HFFc6 (cell line): ENCODE results near the gene ATG12. TPM values are rescaled to one million over a fixed set of nuclear protein-coding genes. Genes with fewer than 3 reads are reported as not detected.

Experiments
- DNase-seq: peaks from one replicate; pipeline ENCODE4 v3.0.0-alpha.2; 2018
- H3K27ac Mint-ChIP-seq: 2 replicates; pipeline ENCODE4 v1.8.0; 2020; ENCODE audit warnings: mild to moderate bottlenecking, mixed read lengths
- H3K27me3 Mint-ChIP-seq: 2 replicates; pipeline ENCODE4 v1.8.0; 2021; ENCODE audit warnings: mild to moderate bottlenecking, moderate library complexity, mixed read lengths; ENCODE audit not compliant: insufficient read depth
- H3K36me3 Mint-ChIP-seq: 2 replicates; pipeline ENCODE4 v1.8.0; 2021; ENCODE audit warnings: low read depth, mixed read lengths
- H3K4me1 Mint-ChIP-seq: 2 replicates; pipeline ENCODE4 v1.8.0; 2020; ENCODE audit warnings: low read depth, mixed read lengths
- H3K4me3 Mint-ChIP-seq: 2 replicates; pipeline ENCODE4 v1.8.0; 2020; ENCODE audit warnings: mild to moderate bottlenecking, moderate library complexity, mixed read lengths
- H3K9me3 Mint-ChIP-seq: 2 replicates; pipeline ENCODE4 v1.8.0; 2020; ENCODE audit warnings: mild to moderate bottlenecking, mixed read lengths
- total RNA-seq, 6 experiments: library from RNA; stranded (reverse); fragmentation: NEBNext Ultra II Directional; extraction: Animal tissue kit (Norgen Biotek cat#: 25700); gene quantifications; 2 replicates in 1 of 6; 3 replicates in 5 of 6; pipeline ENCODE4 v1.2.3, GENCODE V29; 2021
- TF ChIP-seq, protein P1 (sequence below): fragments of 200-600 bp; sonication (generic); IDR thresholded peaks from 2 replicates; pipeline ENCODE4 v1.5.0; 2021; ENCODE audit warnings: antibody characterized with exemption, mild to moderate bottlenecking

The ATG12 gene
- total RNA-seq, 6 experiments from 2014 or later = 58.3 to 75.9 (median 63.3) TPM

DNA sequence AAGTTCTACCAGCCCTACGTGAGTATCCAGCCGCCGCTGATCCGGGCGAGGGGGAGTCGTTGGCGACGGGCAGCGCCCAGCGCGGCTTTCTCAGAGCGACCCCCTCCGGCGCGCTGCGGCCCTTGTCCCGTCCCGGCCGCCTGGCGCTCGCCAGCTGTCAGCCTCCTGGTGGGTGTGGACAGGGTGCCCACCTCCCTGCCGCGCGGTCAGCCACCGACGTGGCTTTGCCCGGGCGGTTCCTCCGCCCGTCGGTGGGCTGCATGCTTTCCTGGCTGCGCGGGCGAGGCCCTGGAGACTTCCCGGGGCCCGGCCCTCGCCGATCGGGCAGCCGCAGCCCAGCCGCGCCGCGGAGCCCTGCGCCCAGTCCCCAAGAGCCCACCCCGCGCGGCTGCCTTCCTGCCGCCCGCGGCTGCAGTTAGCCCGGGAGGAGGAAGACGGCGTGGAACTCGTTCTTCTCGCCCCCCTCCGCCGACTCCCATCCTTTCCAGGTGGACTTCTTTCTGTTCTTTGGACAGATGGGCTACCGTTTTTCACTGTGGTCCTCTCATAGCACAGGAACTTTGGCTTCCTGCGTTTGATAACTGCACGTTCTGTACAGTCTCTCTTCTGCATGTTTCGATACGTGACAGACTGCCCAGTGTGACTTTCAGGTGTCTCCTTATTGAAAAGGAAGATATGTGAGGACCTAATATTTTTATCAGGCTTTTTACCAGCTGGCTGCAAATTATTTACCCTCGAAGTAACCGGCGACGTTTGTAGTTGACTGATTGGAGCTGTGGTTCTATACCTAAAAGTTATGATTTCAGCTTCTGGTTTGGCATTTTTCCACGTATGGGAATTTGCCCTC is 947 bp upstream of the ATG12 start:
- Mint-ChIP-seq H3K9me3 (no peaks in the 10 kb centered on the region), H3K4me1 (peaks cover 54% of the 10 kb centered on the region), H3K27me3 (peaks cover 2% of the 10 kb centered on the region), H3K36me3 (peaks cover 18% of the 10 kb centered on the region), H3K27ac (peak overlapping the region; percentile 100), H3K4me3 (peak overlapping the region; percentile 92)
- TF ChIP-seq, protein P1, sequence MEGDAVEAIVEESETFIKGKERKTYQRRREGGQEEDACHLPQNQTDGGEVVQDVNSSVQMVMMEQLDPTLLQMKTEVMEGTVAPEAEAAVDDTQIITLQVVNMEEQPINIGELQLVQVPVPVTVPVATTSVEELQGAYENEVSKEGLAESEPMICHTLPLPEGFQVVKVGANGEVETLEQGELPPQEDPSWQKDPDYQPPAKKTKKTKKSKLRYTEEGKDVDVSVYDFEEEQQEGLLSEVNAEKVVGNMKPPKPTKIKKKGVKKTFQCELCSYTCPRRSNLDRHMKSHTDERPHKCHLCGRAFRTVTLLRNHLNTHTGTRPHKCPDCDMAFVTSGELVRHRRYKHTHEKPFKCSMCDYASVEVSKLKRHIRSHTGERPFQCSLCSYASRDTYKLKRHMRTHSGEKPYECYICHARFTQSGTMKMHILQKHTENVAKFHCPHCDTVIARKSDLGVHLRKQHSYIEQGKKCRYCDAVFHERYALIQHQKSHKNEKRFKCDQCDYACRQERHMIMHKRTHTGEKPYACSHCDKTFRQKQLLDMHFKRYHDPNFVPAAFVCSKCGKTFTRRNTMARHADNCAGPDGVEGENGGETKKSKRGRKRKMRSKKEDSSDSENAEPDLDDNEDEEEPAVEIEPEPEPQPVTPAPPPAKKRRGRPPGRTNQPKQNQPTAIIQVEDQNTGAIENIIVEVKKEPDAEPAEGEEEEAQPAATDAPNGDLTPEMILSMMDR = peak; percentile 61
- peak; percentile 42 for DNase-seq

DNA sequence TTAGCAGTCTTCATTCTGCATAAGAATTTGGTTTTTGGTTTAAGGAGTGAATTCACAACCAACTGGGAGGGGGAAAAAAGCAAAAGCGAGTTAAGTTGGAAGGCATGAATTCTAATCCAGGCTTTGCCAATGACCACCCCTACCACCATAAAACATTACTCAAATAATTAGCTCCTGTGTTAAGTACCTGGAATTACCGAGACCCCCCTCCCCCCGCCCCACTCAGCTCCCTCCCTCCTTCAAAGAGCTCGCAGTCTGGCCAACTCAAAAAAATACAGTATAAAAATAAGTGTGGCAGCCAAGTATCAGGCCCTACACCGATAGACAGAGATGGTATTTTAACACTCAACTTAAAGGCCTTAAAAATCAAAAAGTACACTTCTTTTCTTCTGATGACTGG is 492 bp downstream of the ATG12 start:
- no peak for DNase-seq
- H3K27ac Mint-ChIP-seq = peak overlapping the region; percentile 100
- TF ChIP-seq, protein P1 = no peak
- no peaks in the 10 kb centered on the region for H3K9me3 Mint-ChIP-seq
- peaks cover 23% of the 10 kb centered on the region for H3K36me3 Mint-ChIP-seq
- H3K27me3 Mint-ChIP-seq = peaks cover 2% of the 10 kb centered on the region
- H3K4me1 Mint-ChIP-seq = peaks cover 63% of the 10 kb centered on the region
- H3K4me3 Mint-ChIP-seq = peak overlapping the region; percentile 92

DNA sequence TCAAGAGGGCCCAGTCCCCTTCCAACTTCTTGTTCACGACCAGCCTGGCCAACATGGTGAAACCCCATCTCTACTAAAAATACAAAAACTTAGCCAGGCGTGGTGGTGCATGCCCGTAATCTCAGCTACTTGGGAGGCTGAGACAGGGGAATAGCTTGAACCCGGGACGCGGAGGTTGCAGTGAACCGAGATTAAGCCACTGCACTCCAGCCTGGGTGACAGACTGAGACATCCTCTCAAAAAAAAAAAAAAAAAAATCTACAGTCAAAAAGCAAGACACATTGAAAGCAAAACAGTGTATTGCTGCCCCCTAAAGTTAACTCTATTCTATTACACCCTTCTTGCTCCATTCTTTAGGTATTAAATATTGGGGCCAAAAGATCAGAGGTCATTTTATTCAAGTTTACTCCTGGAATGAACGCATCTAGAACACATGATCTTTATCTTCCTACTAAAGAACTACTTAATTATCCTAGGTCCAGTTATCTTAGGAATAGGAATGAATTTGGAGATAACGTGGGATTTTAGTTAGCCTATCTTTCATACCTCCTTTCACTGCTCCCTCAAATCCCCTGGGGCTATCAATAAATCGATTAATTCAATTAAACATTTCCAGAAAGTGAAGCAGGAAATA is 2.4 kb downstream of the ATG12 start:
- peaks cover 2% of the 10 kb centered on the region for H3K27me3 Mint-ChIP-seq
- peaks cover 54% of the 10 kb centered on the region for H3K4me1 Mint-ChIP-seq
- H3K9me3 Mint-ChIP-seq = no peaks in the 10 kb centered on the region
- H3K36me3 Mint-ChIP-seq = peaks cover 35% of the 10 kb centered on the region
- peak overlapping the region; percentile 92 for H3K4me3 Mint-ChIP-seq
- H3K27ac Mint-ChIP-seq = peak overlapping the region; percentile 38
- TF ChIP-seq, protein P1 = peak; percentile 73
- DNase-seq = peak; percentile 47

DNA sequence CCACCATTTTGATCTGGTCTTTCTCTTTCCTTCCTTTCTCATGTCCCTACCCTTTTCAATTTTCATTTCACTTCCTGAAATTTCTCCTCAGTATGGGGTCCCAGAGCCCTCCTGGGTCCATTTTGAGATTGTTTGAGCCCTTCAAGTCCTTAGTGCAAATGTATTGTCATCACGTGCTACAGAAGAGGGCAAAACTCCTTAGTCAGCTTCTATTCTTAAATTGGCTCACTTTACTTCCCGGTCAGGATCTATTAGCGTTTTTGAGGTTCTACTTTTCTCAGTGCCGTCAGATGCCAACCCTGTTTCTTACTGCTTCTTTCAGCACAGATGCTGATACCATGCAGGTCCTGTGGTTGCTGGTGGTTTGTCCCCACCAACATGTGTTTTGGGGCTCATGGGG is 5.9 kb downstream of the ATG12 start:
- no peak overlapping the region for H3K4me3 Mint-ChIP-seq
- H3K27me3 Mint-ChIP-seq = no peaks in the 10 kb centered on the region
- peaks cover 41% of the 10 kb centered on the region for H3K36me3 Mint-ChIP-seq
- H3K27ac Mint-ChIP-seq = no peak overlapping the region
- no peaks in the 10 kb centered on the region for H3K9me3 Mint-ChIP-seq
- H3K4me1 Mint-ChIP-seq = peaks cover 54% of the 10 kb centered on the region
- TF ChIP-seq, protein P1 = no peak
- DNase-seq = no peak

DNA sequence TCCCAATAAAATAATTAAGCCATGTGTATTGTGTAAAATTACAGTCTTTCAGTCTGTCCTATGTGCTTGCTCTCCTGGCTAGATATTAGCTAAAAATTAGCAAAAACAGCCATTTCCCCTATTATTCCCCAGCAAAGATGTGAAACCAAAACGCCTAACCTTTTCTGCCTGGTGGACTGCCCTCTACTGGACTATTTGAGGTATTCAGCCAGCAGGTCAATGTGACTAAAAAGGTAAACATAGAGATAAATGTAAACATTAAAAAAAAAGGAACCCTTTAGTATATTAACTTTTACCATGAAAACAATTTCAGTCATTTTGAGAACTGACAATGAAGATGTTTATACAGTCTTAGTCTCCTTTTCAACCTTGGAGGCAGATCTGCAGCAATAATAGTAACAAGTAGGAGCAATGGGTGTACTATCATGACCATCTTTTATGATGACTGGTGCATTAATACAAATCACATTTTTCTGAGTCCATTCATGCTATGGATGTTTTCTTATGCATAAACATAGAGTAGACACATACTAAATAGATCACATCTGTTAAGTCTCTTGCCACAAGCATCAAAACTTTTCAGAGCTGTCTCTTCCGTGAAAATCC is 10.1 kb downstream of the ATG12 start:
- TF ChIP-seq, protein P1 = peak; percentile 91
- Mint-ChIP-seq H3K9me3 (no peaks in the 10 kb centered on the region; the same call in 1 of the 2 replicates), H3K27ac (0 out of 2 replicates have a peak overlapping the region, but pooled peaks have one; percentile 5), H3K4me3 (no peak overlapping the region), H3K27me3 (no peaks in the 10 kb centered on the region), H3K36me3 (peaks cover 34% of the 10 kb centered on the region), H3K4me1 (peaks cover 16% of the 10 kb centered on the region)
- DNase-seq = peak; percentile 42
